Activated gamma-delta T cell treated with Interleukin-2 at 50 U/mL for 16 hours (primary cell): ENCODE measurements around the gene NCKAP5L.

Experiments used
- DNase-seq: peaks from one replicate; pipeline ENCODE4 v3.0.0-alpha.2; 2020

The NCKAP5L gene

GRCh38 chr12:49823951-49824350 is 4.3 kb downstream of the NCKAP5L start:
- DNase-seq = no peak

- no peak for DNase-seq
These were observed 4.9 kb downstream of the NCKAP5L start for GRCh38 chr12:49823350-49823749.

- no peak for DNase-seq
These were observed 6.6 kb downstream of the NCKAP5L start for GRCh38 chr12:49821373-49822287.

GRCh38 chr12:49819786-49820185 is 8.4 kb downstream of the NCKAP5L start:
- no peak for DNase-seq

- DNase-seq = no peak
These were observed 9.8 kb downstream of the NCKAP5L start for GRCh38 chr12:49818241-49818895.

GRCh38 chr12:49813131-49813530 is 15.1 kb downstream of the NCKAP5L start:
- DNase-seq = no peak

GRCh38 chr12:49811961-49812401 is 16.2 kb downstream of the NCKAP5L start:
- no peak for DNase-seq

- DNase-seq = no peak
These were observed 17.1 kb downstream of the NCKAP5L start for GRCh38 chr12:49811136-49811535.

- DNase-seq = no peak
These were observed 18.3 kb downstream of the NCKAP5L start for GRCh38 chr12:49809906-49810389.

GRCh38 chr12:49809381-49809905 is 18.8 kb downstream of the NCKAP5L start:
- DNase-seq = no peak

GRCh38 chr12:49808686-49809380 is 19.4 kb downstream of the NCKAP5L start:
- DNase-seq = no peak

- no peak for DNase-seq
These were observed 20.1 kb downstream of the NCKAP5L start for GRCh38 chr12:49807991-49808580.

GRCh38 chr12:49806877-49807276 is 21.3 kb downstream of the NCKAP5L start:
- DNase-seq = no peak

- no peak for DNase-seq
These were observed 21.8 kb downstream of the NCKAP5L start for GRCh38 chr12:49806321-49806813.

GRCh38 chr12:49805409-49805808 is 22.8 kb downstream of the NCKAP5L start:
- no peak for DNase-seq

- no peak for DNase-seq
These were observed 23.4 kb downstream of the NCKAP5L start for GRCh38 chr12:49804821-49805220.

- DNase-seq = no peak
These were observed 24.3 kb downstream of the NCKAP5L start for GRCh38 chr12:49803693-49804450.

GRCh38 chr12:49801141-49802063 is 26.8 kb downstream of the NCKAP5L start:
- DNase-seq = no peak

GRCh38 chr12:49800421-49801140 is 27.6 kb downstream of the NCKAP5L start:
- no peak for DNase-seq

GRCh38 chr12:49798934-49799333 is 29.3 kb downstream of the NCKAP5L start:
- DNase-seq = no peak
